ENCODE results near the gene USP6.
"Not testable (repeated sequence)": the region's sequence is repeated elsewhere in the genome, so short reads cannot be mapped to it uniquely, and the experiment has no call there.

USP6 gene

DNA sequence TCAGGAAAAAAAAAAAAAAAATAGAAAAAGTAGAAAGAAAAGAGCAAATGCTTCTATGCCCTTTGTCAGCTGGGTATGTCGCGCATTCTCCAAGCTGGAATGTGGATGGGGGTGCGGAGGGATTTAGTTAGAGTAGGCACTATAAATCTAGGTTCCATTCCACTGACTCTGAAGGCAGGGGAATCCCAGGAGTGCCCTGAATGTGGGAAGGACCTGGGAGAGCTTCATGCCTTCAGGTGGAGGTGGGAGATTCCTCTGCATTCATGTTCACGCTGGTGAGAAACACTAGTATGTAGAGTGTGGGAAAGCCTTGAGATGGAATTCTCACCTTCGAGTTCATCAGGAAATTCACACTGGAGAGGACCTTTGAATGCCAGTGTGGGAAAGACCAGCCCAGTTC, 16.6 kb upstream of the USP6 start:
- Mint-ChIP-seq H3K4me3 (no peak overlapping the region), H3K36me3 (ENCODE audit: insufficient read depth) (no peaks in the 10 kb centered on the region), H3K9me3 (peaks cover 9% of the 10 kb centered on the region), H3K27ac (ENCODE audit: low read depth) (no peak overlapping the region), H3K4me1 (no peaks in the 10 kb centered on the region), H3K27me3 (no peaks in the 10 kb centered on the region)
- DNase-seq (ENCODE audit: low spot score in 2 of 2) (no peak), ATAC-seq (replicated peaks; ENCODE audit: extremely low read depth, poor library complexity, severe bottlenecking) (no peak)

- Mint-ChIP-seq H3K36me3 (ENCODE audit: insufficient read depth) (peaks cover 4% of the 10 kb centered on the region), H3K4me3 (no peak overlapping the region), H3K4me1 (no peaks in the 10 kb centered on the region), H3K27ac (ENCODE audit: low read depth) (no peak overlapping the region), H3K9me3 (peaks cover under 1% of the 10 kb centered on the region), H3K27me3 (no peaks in the 10 kb centered on the region)
- ATAC-seq (replicated peaks; ENCODE audit: extremely low read depth, poor library complexity, severe bottlenecking): no peak
- DNase-seq (ENCODE audit: low spot score in 2 of 2): no peak
These were observed 15.0 kb upstream of the USP6 start for GRCh38 chr17:5100832-5101231.

- DNase-seq (ENCODE audit: low spot score in 2 of 2) (no peak), ATAC-seq (replicated peaks; ENCODE audit: extremely low read depth, poor library complexity, severe bottlenecking) (no peak)
- Mint-ChIP-seq H3K27ac (ENCODE audit: low read depth) (peak overlapping the region; percentile 33), H3K9me3 (no peaks in the 10 kb centered on the region), H3K4me1 (peaks cover 27% of the 10 kb centered on the region), H3K27me3 (peaks cover 17% of the 10 kb centered on the region), H3K36me3 (ENCODE audit: insufficient read depth) (peaks cover 24% of the 10 kb centered on the region), H3K4me3 (peak overlapping the region; percentile 82)
These were observed 5.0 kb upstream of the USP6 start for GRCh38 chr17:5110816-5111215.

- H3K9me3 Mint-ChIP-seq: no peaks in the 10 kb centered on the region
- H3K27me3 Mint-ChIP-seq: peaks cover 23% of the 10 kb centered on the region
- H3K4me1 Mint-ChIP-seq: peaks cover 27% of the 10 kb centered on the region
- peaks cover 23% of the 10 kb centered on the region for H3K36me3 Mint-ChIP-seq (ENCODE audit: insufficient read depth)
- ATAC-seq (replicated peaks; ENCODE audit: extremely low read depth, poor library complexity, severe bottlenecking): peak; percentile 85
- peak within 1 kb of the TSS; percentile 82 for H3K4me3 Mint-ChIP-seq
- peak; percentile 75 to 80 for DNase-seq (ENCODE audit: low spot score in 2 of 2)
- H3K27ac Mint-ChIP-seq (ENCODE audit: low read depth): peak within 1 kb of the TSS; percentile 33
These were observed 4.2 kb upstream of the USP6 start, which contains the start of gene ZNF232 for GRCh38 chr17:5111402-5112204. Gene ZNF232, minus strand, starts transcription at chr17:5111878. Its CDS starts 56 bp downstream, at chr17:5111822.

GRCh38 chr17:5118219-5118618, 2.4 kb downstream of the USP6 start:
- Mint-ChIP-seq H3K36me3 (ENCODE audit: insufficient read depth) (peaks cover 3% of the 10 kb centered on the region), H3K27me3 (peaks cover 72% of the 10 kb centered on the region)
- no peak for ATAC-seq (replicated peaks; ENCODE audit: extremely low read depth, poor library complexity, severe bottlenecking)

DNA sequence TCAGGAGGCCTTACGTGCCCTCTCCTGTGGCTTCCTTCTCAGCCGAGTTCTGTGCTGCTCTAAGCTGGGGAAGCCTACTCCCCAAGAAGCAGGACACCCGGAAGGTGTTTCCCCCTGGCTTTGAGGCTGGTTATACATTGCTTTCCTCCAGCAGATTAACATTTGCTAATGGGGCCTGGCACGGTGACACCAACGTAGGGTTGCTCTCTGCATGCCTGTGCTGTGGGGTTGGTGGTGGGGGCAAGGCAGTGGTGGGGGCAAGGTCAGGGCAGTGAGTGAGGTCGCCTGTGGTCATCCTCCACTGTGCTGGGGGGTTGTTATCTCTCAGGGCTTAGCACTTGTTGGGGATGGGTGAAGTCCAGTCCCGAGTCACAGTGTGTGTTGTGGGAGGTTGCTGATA, 4.2 kb downstream of the USP6 start:
- Mint-ChIP-seq H3K27ac (ENCODE audit: low read depth) (no peak overlapping the region), H3K4me3 (no peak overlapping the region), H3K27me3 (peaks cover 74% of the 10 kb centered on the region), H3K4me1 (no peaks in the 10 kb centered on the region), H3K9me3 (no peaks in the 10 kb centered on the region), H3K36me3 (ENCODE audit: insufficient read depth) (peaks cover 2% of the 10 kb centered on the region)
- ATAC-seq (replicated peaks; ENCODE audit: extremely low read depth, poor library complexity, severe bottlenecking) (no peak), DNase-seq (ENCODE audit: low spot score in 2 of 2) (no peak)

More at GRCh38 chr17:5118219-5118618, 2.4 kb downstream of the USP6 start:
- H3K4me3 Mint-ChIP-seq: no peak overlapping the region
- DNase-seq (ENCODE audit: low spot score in 2 of 2): no peak
- no peaks in the 10 kb centered on the region for H3K9me3 Mint-ChIP-seq
- H3K4me1 Mint-ChIP-seq: no peaks in the 10 kb centered on the region
- no peak overlapping the region for H3K27ac Mint-ChIP-seq (ENCODE audit: low read depth)

DNA sequence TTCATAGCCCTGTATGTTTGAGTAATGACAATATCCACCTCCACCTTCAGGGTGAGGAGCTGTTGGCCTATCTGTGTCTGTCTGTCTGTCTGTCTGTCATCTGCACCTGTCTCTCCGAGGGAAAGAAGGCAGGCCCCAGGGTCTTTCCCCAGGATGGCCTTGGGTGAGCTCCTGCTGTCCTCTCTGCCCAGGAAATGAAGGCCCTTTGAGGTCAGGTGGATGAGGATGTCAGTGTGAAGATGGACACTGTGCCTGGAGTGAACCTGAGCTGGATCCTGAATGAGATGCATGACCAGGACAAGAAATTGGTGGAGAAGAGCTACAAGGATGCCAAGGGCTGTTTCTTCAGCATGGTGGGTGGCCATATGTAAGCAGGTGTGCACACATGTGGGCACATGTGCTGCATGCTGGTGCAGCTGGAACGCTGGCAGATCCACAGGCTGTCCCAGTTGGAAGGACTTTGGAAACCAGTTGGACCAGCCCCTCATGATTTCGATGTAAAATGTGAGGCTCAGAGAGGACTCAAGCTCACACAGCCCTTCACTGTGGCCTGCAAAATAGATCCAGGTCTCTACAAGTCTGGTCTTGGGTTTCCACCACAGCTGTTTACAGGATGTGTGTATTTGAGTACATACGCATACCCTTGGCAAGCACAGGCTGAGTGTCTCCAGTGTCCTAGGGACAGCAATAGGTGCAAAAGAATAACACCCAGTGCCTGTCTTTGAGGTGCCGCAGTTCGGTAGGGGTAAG, 4.8 kb downstream of the USP6 start:
- H3K27ac Mint-ChIP-seq (ENCODE audit: low read depth); H3K4me3 Mint-ChIP-seq; ATAC-seq (replicated peaks; ENCODE audit: extremely low read depth, poor library complexity, severe bottlenecking); H3K4me1 Mint-ChIP-seq; H3K9me3 Mint-ChIP-seq; H3K36me3 Mint-ChIP-seq (ENCODE audit: insufficient read depth); DNase-seq (ENCODE audit: low spot score in 2 of 2): not testable (repeated sequence)
- H3K27me3 Mint-ChIP-seq: peaks cover 68% of the 10 kb centered on the region

- peak overlapping the region; percentile 8 for H3K4me3 Mint-ChIP-seq
- no peaks in the 10 kb centered on the region for H3K9me3 Mint-ChIP-seq
- peaks cover 72% of the 10 kb centered on the region for H3K27me3 Mint-ChIP-seq
- no peaks in the 10 kb centered on the region for H3K4me1 Mint-ChIP-seq
- no peak for DNase-seq (ENCODE audit: low spot score in 2 of 2)
- peaks cover 2% of the 10 kb centered on the region for H3K36me3 Mint-ChIP-seq (ENCODE audit: insufficient read depth)
- H3K27ac Mint-ChIP-seq (ENCODE audit: low read depth): no peak overlapping the region
- no peak for ATAC-seq (replicated peaks; ENCODE audit: extremely low read depth, poor library complexity, severe bottlenecking)
These were observed 5.5 kb downstream of the USP6 start for GRCh38 chr17:5121186-5121841.

DNA sequence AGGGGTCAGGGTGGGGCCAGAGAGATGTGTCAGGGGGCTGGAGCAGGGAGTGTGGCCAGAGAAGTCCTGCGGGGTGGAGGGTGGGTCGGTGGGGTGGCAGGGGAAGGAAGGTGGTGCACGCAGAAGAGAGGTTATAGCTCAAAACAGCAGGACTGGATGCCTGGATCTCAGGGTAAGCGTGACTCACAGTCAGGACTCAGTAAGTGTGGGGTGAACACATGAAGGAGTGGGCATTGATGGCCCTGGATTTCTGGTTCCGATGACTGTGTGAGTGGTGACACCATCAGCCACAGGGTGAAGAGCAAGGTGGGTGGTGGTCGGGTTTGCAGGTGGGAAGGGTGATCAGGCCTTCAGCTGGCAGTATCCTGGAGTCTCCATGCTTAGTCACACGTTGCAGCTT, 6.2 kb downstream of the USP6 start:
- DNase-seq (ENCODE audit: low spot score in 2 of 2); H3K4me1 Mint-ChIP-seq; ATAC-seq (replicated peaks; ENCODE audit: extremely low read depth, poor library complexity, severe bottlenecking); H3K27ac Mint-ChIP-seq (ENCODE audit: low read depth); H3K36me3 Mint-ChIP-seq (ENCODE audit: insufficient read depth); H3K9me3 Mint-ChIP-seq: not testable (repeated sequence)
- Mint-ChIP-seq H3K4me3 (peak overlapping the region; percentile 8), H3K27me3 (peaks cover 68% of the 10 kb centered on the region)

DNA sequence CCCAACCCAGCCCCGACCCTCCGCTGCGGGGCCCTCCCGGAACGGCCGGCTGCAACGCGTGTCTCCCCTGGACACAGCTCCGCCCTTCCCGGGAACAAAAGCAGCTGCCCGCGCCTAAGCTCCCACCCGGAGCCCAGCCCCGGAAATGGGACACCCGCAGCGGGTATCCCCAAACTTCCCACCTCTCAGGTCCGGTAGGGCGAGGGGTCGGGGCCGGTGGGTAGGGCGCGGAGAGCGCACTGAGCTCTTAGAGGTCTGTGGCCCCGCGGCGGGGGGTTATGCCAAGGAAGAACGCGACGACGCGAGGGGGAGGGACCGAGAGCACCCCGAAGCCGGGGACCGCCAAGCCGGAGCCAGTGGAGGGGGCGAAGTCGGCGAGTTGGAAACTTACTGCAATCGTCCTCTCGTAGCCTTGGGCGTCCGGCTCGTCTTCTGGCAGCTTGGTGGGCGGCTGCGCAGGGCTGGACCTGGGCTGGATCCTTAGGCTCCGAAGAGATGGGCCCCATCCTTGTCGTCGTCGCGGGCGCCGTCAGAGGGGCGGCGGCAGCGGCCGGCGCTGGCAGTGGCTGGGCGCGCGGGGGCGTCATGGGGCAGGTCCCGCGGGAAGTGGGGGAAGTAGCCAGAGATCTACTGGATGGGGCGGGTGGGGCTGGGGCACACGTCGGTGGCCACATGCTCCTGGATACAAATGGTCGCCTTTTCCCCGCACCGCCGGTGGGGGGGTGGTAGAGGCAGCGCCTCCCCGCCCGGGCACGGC, 6.9 kb downstream of the USP6 start:
- H3K4me1 Mint-ChIP-seq: no peaks in the 10 kb centered on the region
- H3K9me3 Mint-ChIP-seq: no peaks in the 10 kb centered on the region
- ATAC-seq (replicated peaks; ENCODE audit: extremely low read depth, poor library complexity, severe bottlenecking) (no peak), DNase-seq (ENCODE audit: low spot score in 2 of 2) (no peak)
- H3K27ac Mint-ChIP-seq (ENCODE audit: low read depth): no peak overlapping the region
- H3K36me3 Mint-ChIP-seq (ENCODE audit: insufficient read depth): peaks cover 2% of the 10 kb centered on the region
- peaks cover 68% of the 10 kb centered on the region for H3K27me3 Mint-ChIP-seq
- no peak overlapping the region for H3K4me3 Mint-ChIP-seq

- no peak overlapping the region for H3K4me3 Mint-ChIP-seq
- H3K9me3 Mint-ChIP-seq: no peaks in the 10 kb centered on the region
- peaks cover 62% of the 10 kb centered on the region for H3K27me3 Mint-ChIP-seq
- H3K36me3 Mint-ChIP-seq (ENCODE audit: insufficient read depth): peaks cover 2% of the 10 kb centered on the region
- no peak overlapping the region for H3K27ac Mint-ChIP-seq (ENCODE audit: low read depth)
- ATAC-seq (replicated peaks; ENCODE audit: extremely low read depth, poor library complexity, severe bottlenecking): no peak
- peak in 1 of 2 donors; percentile 2 for DNase-seq (ENCODE audit: low spot score in 2 of 2)
- H3K4me1 Mint-ChIP-seq: no peaks in the 10 kb centered on the region
These were observed 7.7 kb downstream of the USP6 start for GRCh38 chr17:5123343-5124124.

Data from central memory CD8-positive, alpha-beta T cell (primary cell).